OCI-LY3 (cell line): ENCODE measurements around the gene NSFL1C.

ENCODE experiments used
- H2AFZ ChIP-seq: fragments of 200-600, 300-600 bp; shearing (Covaris generic); 2 replicates; pipeline ENCODE4 v1.6.0; 2014; ENCODE audit warnings: antibody characterized with exemption, low read depth, low read length
- H3K27ac ChIP-seq: fragments of 200-600, 300-600 bp; sonication (generic); 2 replicates; pipeline ENCODE4 v1.5.1; 2014; ENCODE audit warnings: mild to moderate bottlenecking, low read length, moderate library complexity, mixed read lengths
- H3K27me3 ChIP-seq: fragments of 200-600, 300-600 bp; sonication (generic); 2 replicates; pipeline ENCODE4 v1.6.1; 2014; ENCODE audit warnings: low read depth, low read length, mixed read lengths
- H3K36me3 ChIP-seq: fragments of 200-600, 300-600 bp; sonication (generic); replicated peaks from 2 replicates; pipeline ENCODE3; 2014; ENCODE audit warnings: low read depth, low read length, mixed read lengths
- H3K4me1 ChIP-seq: fragments of 300-600, 200-600 bp; sonication (generic); 2 replicates; pipeline ENCODE4 v1.6.1; 2014; ENCODE audit warnings: low read length, mixed read lengths
- H3K4me2 ChIP-seq: fragments of 200-600, 300-600 bp; sonication (generic); 2 replicates; pipeline ENCODE4 v1.6.1; 2014; ENCODE audit warnings: low read length, mixed read lengths
- H3K4me3 ChIP-seq: fragments of 300-600, 200-600 bp; sonication (generic); 2 replicates; pipeline ENCODE4 v1.5.1; 2014; ENCODE audit warnings: antibody characterized with exemption, mild to moderate bottlenecking, low read length, moderate library complexity
- H3K79me2 ChIP-seq: fragments of 300-600, 200-600 bp; shearing (Covaris generic); 2 replicates; pipeline ENCODE4 v1.6.1; 2014; ENCODE audit warnings: mild to moderate bottlenecking, low read length, mixed read lengths
- H3K9ac ChIP-seq: fragments of 300-600, 200-600 bp; shearing (Covaris generic); 2 replicates; pipeline ENCODE4 v1.6.0; 2014; ENCODE audit warnings: mild to moderate bottlenecking, low read length, moderate library complexity
- H3K9me3 ChIP-seq: fragments of 200-600, 300-600 bp; shearing (Covaris generic); 2 replicates; pipeline ENCODE4 v1.6.1; 2014; ENCODE audit warnings: low read length, mixed read lengths; ENCODE audit not compliant: insufficient read depth
- H4K20me1 ChIP-seq: fragments of 200-600, 300-600 bp; sonication (generic); 2 replicates; pipeline ENCODE4 v1.6.1; 2016; ENCODE audit warnings: low read length, mixed read lengths; ENCODE audit not compliant: insufficient read depth
- EZH2phosphoT487 ChIP-seq: fragments of 200-600 bp; shearing (Covaris generic); IDR thresholded peaks from 2 replicates; pipeline ENCODE4 v1.6.1; 2018; ENCODE audit warnings: antibody characterized with exemption, mixed run types, low read depth
- TF ChIP-seq, protein P1 (sequence below): fragments of 200-600, 300-600 bp; sonication (generic); IDR thresholded peaks from 2 replicates; pipeline ENCODE4 v1.5.1; 2014; ENCODE audit warnings: antibody characterized with exemption, low read length, low read depth

The NSFL1C gene

DNA sequence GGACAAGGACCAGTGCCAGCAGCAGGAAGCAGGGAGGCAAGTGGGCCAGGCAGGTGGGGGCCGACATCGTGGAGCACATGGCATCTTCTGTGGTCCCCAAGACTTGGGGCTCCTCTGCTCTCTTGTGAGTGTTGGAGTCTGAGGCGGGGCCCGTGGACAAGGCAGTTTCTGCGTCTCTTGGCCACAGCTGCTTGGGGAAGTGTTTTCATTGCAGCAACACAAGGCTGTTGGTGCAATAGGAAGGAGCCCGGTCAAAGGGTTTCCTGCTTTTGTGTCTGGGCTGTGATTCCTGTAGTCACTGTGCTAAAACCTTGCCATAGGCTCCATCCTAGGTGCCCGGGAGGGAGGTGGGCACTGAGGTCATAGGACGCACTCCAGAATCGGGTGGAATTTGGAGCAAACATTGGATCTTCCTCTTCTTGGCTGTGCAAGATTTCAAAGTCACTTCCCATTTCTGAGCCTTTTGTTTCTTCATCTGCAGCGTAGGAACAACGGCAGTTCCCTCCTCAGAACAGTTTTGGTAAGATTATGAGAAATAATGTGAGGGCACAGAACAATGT lies 24.7 kb upstream of the NSFL1C start, which contains the start of gene SIRPB2:
Gene SIRPB2 (minus strand): TSS at position 140 of the 560 bp plus-strand sequence. CDS start 61 bp downstream, at position 79.
- H3K27me3 ChIP-seq: peaks cover 24% of the 10 kb centered on the region
- H3K27ac ChIP-seq: peak within 1 kb of the TSS; percentile 52
- 0 out of 2 replicates have a peak within 1 kb of the TSS, but pooled peaks have one; percentile 8 for H2AFZ ChIP-seq
- H3K4me2 ChIP-seq: peak within 1 kb of the TSS; percentile 65
- H3K36me3 ChIP-seq: no peaks in the 10 kb centered on the region
- TF ChIP-seq, protein P1, sequence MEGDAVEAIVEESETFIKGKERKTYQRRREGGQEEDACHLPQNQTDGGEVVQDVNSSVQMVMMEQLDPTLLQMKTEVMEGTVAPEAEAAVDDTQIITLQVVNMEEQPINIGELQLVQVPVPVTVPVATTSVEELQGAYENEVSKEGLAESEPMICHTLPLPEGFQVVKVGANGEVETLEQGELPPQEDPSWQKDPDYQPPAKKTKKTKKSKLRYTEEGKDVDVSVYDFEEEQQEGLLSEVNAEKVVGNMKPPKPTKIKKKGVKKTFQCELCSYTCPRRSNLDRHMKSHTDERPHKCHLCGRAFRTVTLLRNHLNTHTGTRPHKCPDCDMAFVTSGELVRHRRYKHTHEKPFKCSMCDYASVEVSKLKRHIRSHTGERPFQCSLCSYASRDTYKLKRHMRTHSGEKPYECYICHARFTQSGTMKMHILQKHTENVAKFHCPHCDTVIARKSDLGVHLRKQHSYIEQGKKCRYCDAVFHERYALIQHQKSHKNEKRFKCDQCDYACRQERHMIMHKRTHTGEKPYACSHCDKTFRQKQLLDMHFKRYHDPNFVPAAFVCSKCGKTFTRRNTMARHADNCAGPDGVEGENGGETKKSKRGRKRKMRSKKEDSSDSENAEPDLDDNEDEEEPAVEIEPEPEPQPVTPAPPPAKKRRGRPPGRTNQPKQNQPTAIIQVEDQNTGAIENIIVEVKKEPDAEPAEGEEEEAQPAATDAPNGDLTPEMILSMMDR: no peak
- TF ChIP-seq EZH2phosphoT487: no peak
- H3K4me1 ChIP-seq: peaks cover 41% of the 10 kb centered on the region
- peak within 1 kb of the TSS; percentile 12; the same call in 1 of the 2 replicates for H3K4me3 ChIP-seq
- H3K9ac ChIP-seq: peak within 1 kb of the TSS; percentile 12; the same call in 1 of the 2 replicates
- H3K79me2 ChIP-seq: no peaks in the 10 kb centered on the region
- no peaks in the 10 kb centered on the region for H4K20me1 ChIP-seq
- no peaks in the 10 kb centered on the region; the same call in 1 of the 2 replicates for H3K9me3 ChIP-seq

GRCh38 chr20:1490643-1491195 lies 24.1 kb upstream of the NSFL1C start:
- Histone ChIP-seq H3K9ac (no peak overlapping the region), H3K4me3 (no peak overlapping the region), H3K27me3 (peaks cover 24% of the 10 kb centered on the region), H3K4me2 (no peak overlapping the region), H4K20me1 (no peaks in the 10 kb centered on the region), H3K79me2 (no peaks in the 10 kb centered on the region), H3K9me3 (no peaks in the 10 kb centered on the region; the same call in 1 of the 2 replicates), H3K27ac (no peak overlapping the region), H3K36me3 (no peaks in the 10 kb centered on the region), H2AFZ (no peak overlapping the region), H3K4me1 (peaks cover 41% of the 10 kb centered on the region)
- TF ChIP-seq, protein P1: no peak
- no peak for TF ChIP-seq EZH2phosphoT487

DNA sequence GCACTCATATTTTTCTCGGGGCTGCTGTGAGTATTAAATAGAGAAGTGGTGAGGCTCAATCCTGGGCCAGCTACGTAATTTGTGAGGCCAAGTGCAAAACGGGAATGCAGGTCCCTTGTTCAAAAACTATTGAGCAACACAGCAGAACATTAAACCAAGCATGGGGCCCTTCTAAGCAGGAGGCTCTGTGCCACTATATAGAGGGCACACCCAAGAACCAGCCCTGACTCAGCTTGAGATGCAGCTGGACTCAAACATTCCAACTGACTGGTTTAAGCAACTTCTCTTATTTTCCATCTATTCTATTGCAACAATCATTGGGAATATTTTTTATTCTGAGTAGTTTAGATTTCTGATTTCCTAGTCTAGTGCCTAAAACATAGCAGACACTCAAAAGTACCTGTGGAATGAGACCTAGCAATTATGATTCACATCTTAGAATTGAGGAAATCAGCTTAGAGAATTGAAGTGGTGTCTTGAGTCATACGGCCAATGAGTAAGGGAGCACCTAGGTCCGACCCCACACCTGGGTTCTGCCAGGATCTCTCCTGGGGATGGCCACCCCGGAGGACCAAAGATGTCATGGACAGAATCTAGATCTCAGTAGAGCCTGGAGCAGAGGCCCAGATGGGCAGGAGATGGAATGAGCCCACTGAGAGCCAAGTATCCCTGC lies 23.3 kb upstream of the NSFL1C start:
- Histone ChIP-seq H3K4me2 (no peak overlapping the region), H3K27ac (no peak overlapping the region), H3K4me3 (no peak overlapping the region), H3K79me2 (no peaks in the 10 kb centered on the region), H3K4me1 (peaks cover 36% of the 10 kb centered on the region), H4K20me1 (no peaks in the 10 kb centered on the region), H3K9me3 (no peaks in the 10 kb centered on the region; the same call in 1 of the 2 replicates), H2AFZ (no peak overlapping the region), H3K27me3 (peaks cover 25% of the 10 kb centered on the region), H3K9ac (no peak overlapping the region), H3K36me3 (no peaks in the 10 kb centered on the region)
- TF ChIP-seq, protein P1: no peak
- TF ChIP-seq EZH2phosphoT487: no peak

GRCh38 chr20:1489325-1489724 lies 22.7 kb upstream of the NSFL1C start:
- no peaks in the 10 kb centered on the region for H3K79me2 ChIP-seq
- H3K4me1 ChIP-seq: peaks cover 32% of the 10 kb centered on the region
- no peak overlapping the region for H3K4me2 ChIP-seq
- no peaks in the 10 kb centered on the region for H3K36me3 ChIP-seq
- H3K27me3 ChIP-seq: peaks cover 27% of the 10 kb centered on the region
- no peak overlapping the region for H3K4me3 ChIP-seq
- H3K27ac ChIP-seq: no peak overlapping the region
- no peak overlapping the region for H3K9ac ChIP-seq
- H4K20me1 ChIP-seq: no peaks in the 10 kb centered on the region
- H2AFZ ChIP-seq: no peak overlapping the region
- no peaks in the 10 kb centered on the region; the same call in 1 of the 2 replicates for H3K9me3 ChIP-seq
- no peak for TF ChIP-seq EZH2phosphoT487
- TF ChIP-seq, protein P1: no peak
